Femur (tissue), 1 donor: Measurements from ENCODE around the gene CABP5.
"Not testable (repeated sequence)": the region's sequence is repeated elsewhere in the genome, so short reads cannot be mapped to it uniquely, and the experiment has no call there.

Experiments used
- DNase-seq: peaks from one replicate; pipeline ENCODE4 v3.0.0-alpha.2; 2017

The CABP5 gene

DNA sequence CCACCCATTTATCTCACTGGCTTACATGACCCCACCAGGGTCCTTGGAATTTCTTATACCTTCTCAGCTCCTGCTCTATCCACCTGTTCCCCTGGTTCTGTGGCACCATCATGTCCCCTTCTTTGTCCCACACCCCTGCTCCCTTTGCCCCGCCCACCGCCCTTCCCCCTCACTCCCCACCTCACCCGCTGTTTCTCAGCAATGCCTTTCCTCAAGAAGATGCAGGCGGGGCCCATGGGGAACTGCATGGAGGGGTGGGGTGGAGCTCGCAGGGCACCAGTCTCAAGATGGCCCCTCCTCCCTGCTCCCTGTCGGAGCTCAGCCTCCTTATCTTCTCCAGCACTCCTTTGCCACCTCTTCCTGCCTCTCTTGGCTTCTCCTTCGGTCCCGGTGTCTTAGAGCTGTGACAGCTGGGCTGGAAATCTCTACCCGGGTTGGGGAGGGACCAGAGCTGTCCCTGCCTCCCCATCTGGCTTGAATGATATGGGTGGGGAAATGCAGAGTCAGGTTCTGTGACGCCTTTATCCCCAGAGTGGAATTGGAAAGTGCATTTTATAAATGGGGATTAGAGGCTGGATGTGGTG lies at the start of gene CABP5:
Gene CABP5, minus strand, starts transcription at position 405 of the 584 bp plus-strand sequence. Its CDS starts 157 bp downstream, at position 248.
- DNase-seq: no peak

DNA sequence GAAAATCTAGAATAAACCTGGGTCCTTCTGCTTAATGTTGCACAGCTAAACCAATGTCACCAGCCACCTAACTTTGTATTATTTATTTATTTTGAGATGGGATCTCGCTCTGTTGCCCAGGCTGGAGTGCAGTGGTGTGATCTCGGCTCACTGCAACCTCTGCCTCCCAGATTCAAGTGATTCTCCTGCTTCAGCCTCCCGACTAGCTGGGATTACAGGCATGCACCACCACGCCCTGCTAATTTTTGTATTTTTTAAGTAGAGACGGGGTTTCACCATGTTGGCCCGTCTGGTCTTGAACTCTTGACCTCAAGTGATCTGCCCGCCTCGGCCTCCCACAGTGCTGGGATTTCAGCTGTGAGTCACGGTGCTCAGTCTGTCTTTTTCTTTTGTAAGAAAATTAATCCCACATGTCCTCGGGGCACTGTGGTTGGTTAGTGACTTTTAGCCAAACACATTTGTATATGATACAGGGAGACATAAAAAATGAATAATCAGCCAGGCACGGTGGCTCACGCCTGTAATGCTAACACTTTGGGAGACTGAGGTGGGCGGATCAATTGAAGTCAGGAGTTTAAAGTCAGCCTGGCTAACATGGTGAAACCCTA lies 47.3 kb upstream of the CABP5 start:
- not testable (repeated sequence) for DNase-seq

- DNase-seq: no peak
Measured at GRCh38 chr19:48090281-48090802, 46.5 kb upstream of the CABP5 start.

DNA sequence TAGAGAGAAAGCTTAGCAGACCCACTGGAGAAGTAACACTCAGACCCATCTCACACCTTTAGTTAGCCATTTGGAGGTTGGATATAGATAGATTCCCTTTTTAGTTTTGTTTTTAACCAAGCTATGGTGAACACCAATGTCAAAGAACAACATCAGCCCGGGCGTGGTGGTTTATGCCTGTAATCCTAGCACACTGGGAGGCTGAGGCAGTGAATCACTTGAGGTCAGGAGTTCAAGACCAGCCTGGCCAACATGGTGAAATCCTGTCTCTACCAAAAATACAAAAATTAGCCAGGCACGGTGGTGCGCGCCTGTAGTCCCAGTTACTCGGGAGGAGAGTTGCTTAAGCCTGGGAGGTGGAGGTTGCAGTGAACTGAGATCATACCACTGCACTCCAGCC lies 45.1 kb upstream of the CABP5 start:
- not testable (repeated sequence) for DNase-seq

- DNase-seq: no peak
Measured at GRCh38 chr19:48085904-48086864, 42.3 kb upstream of the CABP5 start.

- no peak for DNase-seq
Measured at GRCh38 chr19:48085076-48085475, 41.2 kb upstream of the CABP5 start.

GRCh38 chr19:48081106-48081505 lies 37.2 kb upstream of the CABP5 start:
- DNase-seq: no peak

DNA sequence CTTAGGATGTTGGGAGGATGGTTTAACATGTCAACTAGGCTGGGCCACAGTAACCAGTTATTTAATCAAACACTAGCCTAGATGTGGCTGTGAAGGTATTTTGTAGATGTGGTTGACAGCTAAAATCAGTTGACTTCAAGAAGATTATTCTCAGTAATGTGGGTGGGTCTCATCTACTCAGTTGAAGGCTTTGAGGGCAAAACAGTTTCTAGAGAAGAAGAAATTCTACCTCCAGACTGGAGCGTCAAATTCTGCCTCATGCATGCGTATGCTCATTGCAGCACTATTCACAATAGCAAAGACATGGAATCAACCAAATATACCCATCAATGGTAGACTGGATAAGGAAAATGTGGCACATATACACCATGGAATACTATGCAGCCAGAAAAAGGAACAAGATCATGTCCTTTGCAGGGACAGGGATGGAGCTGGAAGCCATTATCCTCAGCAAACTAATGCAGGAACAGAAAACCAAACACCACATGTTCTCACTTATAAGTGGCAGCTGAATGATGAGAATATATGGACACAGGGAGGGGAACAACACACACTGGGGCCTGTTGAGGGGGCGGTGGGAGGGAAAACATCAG lies 26.4 kb upstream of the CABP5 start:
- not testable (repeated sequence) for DNase-seq

DNA sequence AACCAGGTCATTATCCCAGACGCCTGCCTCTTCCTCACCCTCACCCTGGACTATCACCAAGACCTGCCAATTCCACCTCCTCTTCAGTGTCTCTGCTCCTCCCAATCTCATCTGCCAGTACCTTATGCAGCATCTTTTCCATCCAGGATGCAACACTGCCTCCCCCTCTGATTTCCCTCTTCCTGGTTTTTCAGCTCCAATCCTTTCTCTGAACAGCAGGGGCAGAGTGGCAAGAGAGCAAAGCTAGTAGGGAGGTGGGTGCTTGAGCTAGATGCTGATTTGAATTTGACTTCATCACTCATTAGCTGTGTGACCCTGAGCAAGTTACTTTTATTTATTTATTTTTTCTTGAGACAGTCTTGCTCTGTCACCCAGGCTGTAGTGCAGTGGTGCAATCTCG lies 25.6 kb upstream of the CABP5 start:
- DNase-seq: no peak

GRCh38 chr19:48064509-48064908 lies 20.6 kb upstream of the CABP5 start:
- no peak for DNase-seq

- DNase-seq: no peak
Measured at GRCh38 chr19:48061401-48062344, 17.8 kb upstream of the CABP5 start.

GRCh38 chr19:48060381-48060780 lies 16.5 kb upstream of the CABP5 start:
- no peak for DNase-seq

GRCh38 chr19:48059331-48059730 lies 15.5 kb upstream of the CABP5 start:
- DNase-seq: no peak

DNA sequence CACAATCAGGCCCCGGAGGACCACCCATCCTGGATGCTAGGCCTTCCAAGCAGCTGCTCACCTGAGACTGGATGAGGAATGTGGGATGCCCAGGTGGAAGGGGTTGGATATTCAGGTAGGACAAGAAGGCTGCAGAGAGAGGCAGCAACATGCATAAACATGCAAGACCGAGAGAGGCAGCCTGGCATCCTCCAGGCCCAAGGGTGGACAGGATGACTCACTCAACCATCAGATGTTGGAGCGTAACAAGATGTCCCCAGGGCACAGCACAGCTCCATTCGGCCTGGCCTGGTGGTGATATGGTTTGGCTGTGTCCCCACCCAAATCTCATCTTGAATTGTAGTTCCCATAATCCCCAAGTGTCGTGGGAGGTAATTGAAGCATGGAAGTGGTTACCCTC lies 10.0 kb upstream of the CABP5 start:
- DNase-seq: no peak

DNA sequence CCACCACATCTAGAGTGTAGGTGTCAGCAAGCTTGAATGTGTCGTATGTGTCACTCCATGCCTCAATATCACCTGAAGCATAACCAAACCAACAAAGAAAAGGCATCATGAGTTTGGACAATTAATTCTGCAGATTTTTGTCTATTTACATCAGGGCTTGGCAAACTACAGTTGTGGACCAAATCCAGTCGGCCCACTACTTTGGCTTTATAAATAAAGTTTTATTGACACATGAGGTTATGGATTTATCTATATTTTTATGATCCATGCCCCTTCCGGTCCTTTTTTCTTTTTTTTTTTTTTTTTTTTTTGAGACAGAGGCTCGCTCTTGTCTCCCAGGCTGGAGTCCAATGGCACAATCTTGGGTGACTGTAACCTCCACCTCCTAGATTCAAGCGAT lies 9.2 kb upstream of the CABP5 start:
- DNase-seq: no peak

DNA sequence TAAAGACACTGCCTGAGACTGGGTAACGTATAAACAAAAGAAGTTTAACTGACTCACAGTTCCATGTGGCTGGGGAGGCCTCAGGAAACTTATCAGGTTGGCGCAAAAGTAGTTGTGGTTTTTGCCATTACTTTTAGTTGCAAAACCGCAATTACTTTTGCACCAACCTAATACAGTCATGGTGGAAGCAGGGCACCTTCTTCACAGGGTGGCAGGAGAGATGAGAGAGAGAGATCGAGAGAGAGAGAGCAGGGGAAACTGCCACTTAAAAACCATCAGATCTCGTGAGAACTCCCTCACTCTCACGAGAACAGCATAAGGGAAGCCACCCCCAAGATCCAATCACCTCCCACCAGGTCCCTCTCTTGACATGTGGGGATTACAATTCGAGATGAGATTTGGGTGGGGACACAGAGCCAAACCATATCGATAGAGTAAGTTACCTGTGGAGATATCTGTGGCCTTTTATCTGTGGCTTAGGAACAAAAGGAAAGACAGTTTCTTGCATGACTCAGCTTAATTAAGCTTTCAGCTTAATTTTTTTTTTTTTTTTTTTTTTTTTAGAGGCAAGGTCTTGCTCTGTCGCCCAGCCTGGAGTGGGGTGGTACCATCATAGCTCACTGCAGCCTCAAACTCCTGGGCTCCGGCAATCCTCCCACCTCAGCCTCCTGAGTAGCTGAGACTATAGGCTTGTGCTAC lies 7.6 kb upstream of the CABP5 start:
- DNase-seq: no peak

DNA sequence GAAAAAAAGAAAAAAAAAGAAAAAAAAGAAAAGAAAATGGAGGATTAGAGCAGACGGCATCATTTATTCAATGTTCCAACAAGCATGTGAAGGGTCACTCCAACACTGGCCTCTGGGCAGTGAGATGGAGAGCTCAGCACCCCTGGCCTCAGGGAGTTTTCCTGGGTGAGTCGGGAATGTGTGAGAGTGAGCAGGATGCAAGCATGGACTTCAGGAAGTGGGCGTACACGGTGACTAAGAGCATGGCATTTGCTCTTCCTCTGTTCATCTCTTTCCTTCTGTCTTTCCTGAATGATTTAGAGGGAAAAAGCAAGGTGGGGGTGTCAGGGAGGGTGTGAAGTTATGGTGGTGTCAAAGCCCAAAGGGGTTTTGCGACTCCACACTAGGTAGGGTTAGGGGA lies 682 bp upstream of the CABP5 start:
- DNase-seq: no peak

DNA sequence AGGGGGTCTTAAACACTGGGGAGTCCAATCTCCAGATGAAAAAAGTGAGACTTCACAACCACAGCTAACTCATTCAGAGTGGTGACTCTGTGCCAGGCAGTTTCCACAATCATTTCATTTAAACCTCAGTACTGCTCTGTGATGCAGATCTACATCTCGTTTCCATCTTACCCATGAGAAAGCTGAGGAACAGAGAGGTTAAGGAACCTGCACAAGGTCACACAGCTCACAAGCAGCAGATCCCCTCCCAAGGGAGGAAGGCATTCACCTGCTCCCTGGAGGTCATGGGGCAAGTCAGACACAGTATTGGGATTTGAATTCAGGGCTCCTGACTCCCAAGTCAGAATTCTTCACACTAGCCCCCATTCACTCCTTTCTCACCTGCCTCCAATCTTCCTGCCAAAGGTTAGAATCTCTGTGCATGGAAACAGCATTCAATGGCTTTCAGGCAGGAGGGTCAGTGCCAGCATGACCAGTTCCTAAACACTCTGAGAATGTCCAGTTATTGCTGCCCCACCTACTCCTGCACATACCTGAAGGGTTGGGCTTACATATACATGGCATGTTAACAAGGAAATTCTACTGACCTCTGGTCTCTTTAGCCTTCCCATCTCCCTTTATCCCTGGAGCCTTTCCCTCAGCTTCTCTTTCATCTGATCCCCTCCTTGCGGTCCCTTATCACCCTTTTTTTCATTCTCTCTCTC lies 1.9 kb downstream of the CABP5 start:
- no peak for DNase-seq

DNA sequence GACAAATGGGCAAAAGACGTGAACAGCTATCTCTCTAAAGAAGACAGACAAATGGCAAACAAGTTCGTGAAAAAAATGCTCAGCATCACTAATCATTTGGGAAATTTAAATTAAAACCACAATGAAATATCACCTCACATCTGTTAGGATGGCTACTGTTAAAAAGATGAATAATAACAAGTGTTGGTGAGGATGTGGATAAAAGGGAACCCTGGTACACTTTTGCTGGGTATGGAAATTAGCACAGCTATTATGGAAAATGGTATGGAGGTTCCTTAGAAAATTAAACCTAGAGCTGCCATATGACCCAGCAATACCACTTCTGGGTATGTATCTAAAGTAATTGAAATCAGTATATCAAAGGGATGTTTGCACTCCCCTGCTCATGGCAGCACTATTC lies 7.1 kb downstream of the CABP5 start:
- DNase-seq: no peak

DNA sequence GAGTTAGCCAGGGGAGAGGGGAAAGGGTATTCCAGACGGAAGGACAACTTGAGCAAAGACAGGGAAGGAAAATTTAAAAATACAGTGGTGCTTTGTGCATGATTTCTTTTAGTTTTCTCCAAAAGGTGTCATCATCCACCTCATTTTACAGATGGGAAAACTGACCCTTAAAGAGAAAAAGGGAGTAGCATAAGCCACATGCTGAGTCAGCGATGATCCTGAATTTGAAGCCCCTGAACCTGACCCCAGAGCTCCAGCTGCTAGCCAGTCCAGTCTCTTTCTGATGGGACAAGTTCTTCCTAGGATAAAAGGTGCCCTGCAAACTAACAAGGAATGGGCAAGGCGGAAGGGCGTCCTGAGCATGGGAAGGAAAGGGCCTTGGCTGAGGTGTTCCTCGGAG lies 10.3 kb downstream of the CABP5 start:
- no peak for DNase-seq

DNA sequence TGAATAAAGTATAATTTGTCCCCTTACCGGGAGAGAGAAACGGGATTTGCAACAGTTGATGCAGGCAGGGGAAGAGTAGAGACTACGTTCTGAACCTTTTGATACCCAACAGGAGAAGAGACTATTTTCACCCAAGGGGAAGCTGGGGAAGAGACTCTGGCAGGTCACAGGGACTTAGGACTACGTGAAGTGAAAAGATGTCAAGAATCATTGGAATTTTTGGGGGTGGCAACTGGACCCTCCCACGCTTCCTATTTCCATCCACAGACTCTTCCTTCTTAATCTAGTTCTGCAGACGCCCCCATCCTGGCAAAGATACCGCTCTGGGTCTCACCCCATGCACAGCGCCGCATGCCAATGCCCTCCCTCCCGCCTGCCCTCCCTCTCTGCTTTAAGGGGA lies 13.8 kb downstream of the CABP5 start:
- no peak for DNase-seq
